Endothelial cell of umbilical vein (primary cell): ENCODE results near the gene SGMS2.

Experiments used
- CTCF ChIP-seq, 2 donors: IDR thresholded peaks; 1 replicate in 1 of 2; 2 replicates in 1 of 2; pipeline ENCODE4 v1.5.1; 2011; ENCODE audit warnings: low read length in 2 of 2, mild to moderate bottlenecking in 2 of 2, moderate library complexity in 2 of 2, control low read depth in 1 of 2, inconsistent platforms in 1 of 2, low read depth in 1 of 2; ENCODE audit not compliant: insufficient read depth in 1 of 2; ENCODE audit errors: extremely low read depth in 1 of 2
- EZH2 ChIP-seq: IDR thresholded peaks from 2 replicates; pipeline ENCODE4 v1.6.1; 2012; ENCODE audit warnings: borderline replicate concordance, low read depth, mild to moderate bottlenecking, moderate library complexity, low read length, inconsistent platforms; ENCODE audit not compliant: severe bottlenecking
- FOS ChIP-seq: IDR thresholded peaks from 2 replicates; pipeline ENCODE4 v1.6.1; 2011; ENCODE audit warnings: mild to moderate bottlenecking, low read length, moderate library complexity, borderline replicate concordance; ENCODE audit not compliant: insufficient read depth
- GATA2 ChIP-seq: IDR thresholded peaks from 2 replicates; pipeline ENCODE4 v1.7.0; 2011; ENCODE audit warnings: low read depth, mild to moderate bottlenecking, moderate library complexity, mixed read lengths, low read length; ENCODE audit not compliant: insufficient read length, insufficient read depth
- JUN ChIP-seq: IDR thresholded peaks from 2 replicates; pipeline ENCODE4 v1.6.1; 2011; ENCODE audit warnings: borderline replicate concordance, low read depth; ENCODE audit not compliant: insufficient read length, insufficient read depth
- MYC ChIP-seq: IDR thresholded peaks from one replicate; pipeline ENCODE4 v1.6.1; 2011; ENCODE audit warnings: mild to moderate bottlenecking, low read depth, low read length
- POLR2A ChIP-seq: IDR thresholded peaks from 2 replicates; pipeline ENCODE4 v1.6.1; 2012; ENCODE audit warnings: low read depth, mild to moderate bottlenecking, control low read depth, low read length
- POLR2AphosphoS5 ChIP-seq: IDR thresholded peaks from 2 replicates; pipeline ENCODE4 v1.6.1; 2012; ENCODE audit warnings: low read depth, mild to moderate bottlenecking, control low read depth, low read length, moderate library complexity; ENCODE audit not compliant: insufficient read depth
- TF ChIP-seq, protein P1 (sequence below): IDR thresholded peaks from 2 replicates; pipeline ENCODE4 v1.6.1; 2011; ENCODE audit not compliant: insufficient read depth, insufficient read length

DNA sequence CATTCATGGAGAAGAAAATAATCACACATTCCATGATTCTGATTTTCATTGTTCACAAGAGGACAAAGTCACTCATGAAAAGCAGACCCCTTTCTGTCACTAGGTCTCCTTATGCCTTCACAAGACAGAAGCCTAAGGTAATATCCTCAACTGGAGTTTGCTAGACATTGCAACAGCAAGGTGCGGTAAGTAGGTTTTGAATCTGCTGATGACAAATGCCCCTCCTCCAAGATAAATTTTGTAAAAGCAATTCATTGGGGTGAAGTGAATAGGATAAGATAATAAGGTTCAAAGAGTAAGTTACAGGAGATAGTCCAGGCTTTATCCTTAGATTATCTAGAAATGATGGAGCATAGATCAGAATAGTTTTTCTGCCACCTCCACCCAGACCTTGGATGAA is 90.5 kb downstream of the SGMS2 start:
- TF ChIP-seq, protein P1, sequence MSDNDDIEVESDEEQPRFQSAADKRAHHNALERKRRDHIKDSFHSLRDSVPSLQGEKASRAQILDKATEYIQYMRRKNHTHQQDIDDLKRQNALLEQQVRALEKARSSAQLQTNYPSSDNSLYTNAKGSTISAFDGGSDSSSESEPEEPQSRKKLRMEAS, result no peak
- TF ChIP-seq CTCF (IDR thresholded peaks at IDR 0.05; ENCODE audit: extremely low read depth in 1 of 2, insufficient read depth in 1 of 2, low read depth in 1 of 2, low read length in 2 of 2) (no peak), POLR2AphosphoS5 (no peak), MYC (no peak), EZH2 (no peak), POLR2A (no peak), JUN (no peak), GATA2 (no peak), FOS (no peak)
